HS-5 (cell line): ENCODE data around the gene HIVEP2.

Experiments used
- DNase-seq: peaks from one replicate; pipeline ENCODE4 v3.0.0-alpha.2; 2012; ENCODE audit warnings: low read depth

Gene HIVEP2

GRCh38 chr6:142892254-142893021 is 52.5 kb downstream of the HIVEP2 start:
- no peak for DNase-seq

DNA sequence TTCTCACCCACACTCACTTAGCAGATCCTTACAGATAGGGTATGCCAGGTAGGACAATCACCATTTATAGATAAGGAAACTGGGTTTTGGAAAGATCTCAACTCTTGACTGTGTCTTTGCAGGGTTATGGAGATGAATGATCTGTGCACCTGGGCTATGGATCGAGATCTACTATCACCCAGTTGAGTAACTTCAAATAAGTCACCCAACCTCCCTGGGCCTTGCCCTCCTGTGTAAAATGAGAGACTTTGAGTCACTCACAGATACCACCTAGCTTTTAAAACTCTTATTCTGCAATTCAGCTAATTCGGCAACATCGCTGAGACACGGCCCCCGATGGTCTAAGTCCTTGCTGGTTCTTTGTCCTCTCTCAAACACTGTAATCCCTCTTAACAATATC is 53.5 kb downstream of the HIVEP2 start:
- no peak for DNase-seq

DNA sequence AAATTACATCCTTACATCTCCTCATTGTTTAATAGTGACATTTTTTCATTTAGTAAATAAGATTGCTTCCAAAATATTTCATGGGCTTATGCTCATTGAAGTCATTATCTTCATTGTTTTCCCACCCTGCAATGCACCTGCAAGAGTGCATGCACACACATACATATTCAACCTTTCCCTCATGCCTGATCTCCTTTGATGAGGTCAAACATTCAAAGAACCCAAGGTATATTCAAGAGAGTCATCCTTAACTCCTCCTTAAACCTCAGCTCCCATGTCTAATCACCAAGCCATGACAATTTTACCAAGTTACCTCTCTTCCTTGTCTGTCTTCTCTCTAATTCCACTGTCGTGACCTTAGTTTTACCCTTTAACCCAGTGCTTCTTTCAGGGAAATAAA is 56.5 kb downstream of the HIVEP2 start:
- no peak for DNase-seq

GRCh38 chr6:142887517-142887916 is 57.5 kb downstream of the HIVEP2 start:
- no peak for DNase-seq

- no peak for DNase-seq
These were observed 58.4 kb downstream of the HIVEP2 start for GRCh38 chr6:142886431-142887170.

GRCh38 chr6:142885182-142885867 is 59.7 kb downstream of the HIVEP2 start:
- DNase-seq: peak; percentile 95

DNA sequence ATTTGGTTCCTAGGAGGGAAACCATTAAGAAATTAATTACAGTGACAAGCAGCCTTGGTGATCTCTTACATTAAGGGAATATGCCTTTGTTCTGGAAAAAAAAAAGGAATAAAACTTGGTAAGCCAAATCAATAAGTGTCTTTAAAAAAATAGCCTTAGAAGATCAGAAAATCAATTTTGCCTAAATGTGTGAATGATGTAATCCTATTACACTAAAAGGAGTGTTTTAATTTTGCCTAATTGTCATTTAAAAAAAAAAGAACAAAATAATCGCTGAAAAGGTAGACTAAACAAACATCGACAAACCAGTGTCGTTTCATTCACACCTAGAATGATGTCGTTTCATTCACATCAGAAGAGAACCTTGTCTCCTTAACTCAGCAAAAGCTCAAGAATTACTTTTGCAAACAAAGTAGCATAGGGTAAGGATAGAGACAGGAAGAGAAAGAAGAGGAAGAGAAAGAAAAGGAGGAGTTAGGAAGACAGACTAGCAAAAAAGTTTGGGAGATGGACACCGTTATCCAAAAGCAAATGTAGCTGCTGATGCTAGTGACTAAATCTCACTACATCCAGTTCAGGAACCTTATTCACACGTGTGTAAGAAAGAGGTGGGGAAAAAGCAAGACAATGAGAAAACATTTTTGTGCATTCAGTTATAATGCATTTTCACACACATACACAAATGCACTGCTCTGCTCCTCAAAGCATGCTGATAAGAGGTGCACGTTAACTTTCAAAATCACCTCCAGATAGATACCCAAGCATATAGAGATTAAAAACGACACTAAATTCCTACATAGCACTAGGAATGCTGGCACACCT is 60.6 kb downstream of the HIVEP2 start:
- DNase-seq: no peak

DNA sequence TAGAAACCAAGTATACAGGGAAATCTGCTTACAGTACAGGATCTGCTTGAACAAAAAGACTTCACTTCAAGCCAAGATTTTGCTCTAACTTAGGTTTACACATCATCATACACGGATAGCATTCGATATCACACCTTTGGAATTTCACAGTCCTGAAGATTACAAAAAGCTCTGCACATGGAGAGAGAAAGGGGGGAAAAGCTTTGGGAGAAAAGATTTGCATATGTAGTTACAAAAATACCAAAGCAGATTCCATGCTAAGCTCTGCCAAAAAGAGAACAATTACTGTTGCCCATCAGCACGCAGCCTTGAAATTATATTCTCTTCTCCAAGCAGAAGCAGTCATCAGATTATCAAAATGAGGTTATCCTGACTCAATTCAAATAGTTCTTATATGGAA is 62.0 kb downstream of the HIVEP2 start:
- no peak for DNase-seq

GRCh38 chr6:142881761-142882160 is 63.2 kb downstream of the HIVEP2 start:
- DNase-seq: no peak

GRCh38 chr6:142881290-142881689 is 63.7 kb downstream of the HIVEP2 start:
- no peak for DNase-seq

DNA sequence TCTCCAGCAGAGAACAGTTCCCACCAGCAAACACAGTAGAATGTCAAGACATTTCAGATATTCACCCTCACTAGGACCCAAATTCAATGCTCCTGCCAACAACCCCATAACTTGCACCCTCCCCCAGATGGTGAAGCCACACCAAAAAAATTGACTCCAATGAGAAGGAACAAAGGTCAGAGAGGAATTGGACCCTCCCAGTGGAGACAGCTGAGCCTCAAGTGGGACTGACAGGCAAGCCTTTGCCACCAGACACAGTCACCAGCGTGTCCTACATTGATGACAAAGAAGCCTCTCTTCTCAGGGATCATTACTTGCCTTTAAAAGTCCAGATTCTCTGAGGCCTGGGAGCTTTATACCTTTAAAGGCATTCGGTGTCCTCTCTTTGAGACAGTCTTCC is 64.8 kb downstream of the HIVEP2 start:
- DNase-seq: no peak

GRCh38 chr6:142879527-142879926 is 65.4 kb downstream of the HIVEP2 start:
- DNase-seq: no peak

GRCh38 chr6:142879076-142879475 is 65.9 kb downstream of the HIVEP2 start:
- no peak for DNase-seq

DNA sequence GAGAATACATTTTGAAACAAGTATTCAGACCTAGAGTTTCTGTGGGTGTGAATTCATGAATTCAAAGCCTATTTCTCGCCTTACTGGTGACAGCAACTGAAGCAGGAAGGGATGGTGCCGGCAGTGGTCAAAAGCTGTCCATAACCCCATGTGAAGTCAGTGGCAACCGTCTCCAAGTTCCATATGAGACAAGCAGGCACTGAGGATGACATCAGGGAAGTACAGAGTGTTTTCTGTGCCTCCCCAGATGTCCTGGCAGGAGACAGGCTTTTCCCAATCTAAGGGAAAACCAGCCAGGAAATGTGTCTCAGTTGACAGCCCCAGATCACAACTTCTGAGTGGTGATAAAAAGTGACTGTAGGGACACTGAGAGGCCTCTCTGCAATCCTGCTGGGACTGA is 66.6 kb downstream of the HIVEP2 start:
- no peak for DNase-seq

GRCh38 chr6:142874676-142875075 is 70.3 kb downstream of the HIVEP2 start:
- DNase-seq: no peak

GRCh38 chr6:142872376-142872775 is 72.6 kb downstream of the HIVEP2 start:
- DNase-seq: no peak

GRCh38 chr6:142871910-142872331 is 73.1 kb downstream of the HIVEP2 start:
- peak; percentile 62 for DNase-seq

DNA sequence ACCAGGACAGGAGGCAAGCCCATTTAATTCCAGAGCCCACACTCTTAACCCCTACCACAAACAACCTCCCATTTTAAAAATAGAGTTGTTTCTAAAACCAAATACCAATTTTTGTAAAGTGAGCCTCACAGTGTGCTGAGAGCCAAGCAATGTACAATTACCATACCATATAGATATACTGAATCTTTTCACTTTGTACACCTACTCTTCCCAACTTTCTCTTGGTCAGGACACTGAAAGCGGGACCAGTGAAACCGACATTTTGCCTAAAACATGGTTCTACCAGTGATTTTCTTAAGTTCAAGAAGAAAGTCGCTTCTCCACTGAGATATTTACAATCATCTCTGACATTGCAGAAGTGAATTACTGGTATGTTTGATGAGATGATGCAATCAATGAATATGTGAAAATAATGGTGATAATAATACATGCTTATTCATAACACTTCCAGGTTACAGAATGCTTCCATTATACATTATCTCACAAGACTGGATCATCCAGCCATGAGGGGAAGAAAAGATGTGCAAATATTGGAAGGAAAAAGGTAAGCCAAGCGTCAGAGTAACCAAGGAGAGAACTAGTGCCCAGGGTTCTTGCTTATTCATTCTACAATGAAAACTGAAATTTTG is 74.1 kb downstream of the HIVEP2 start:
- no peak for DNase-seq

GRCh38 chr6:142868917-142869316 is 76.1 kb downstream of the HIVEP2 start:
- DNase-seq: no peak

GRCh38 chr6:142867988-142868812 is 76.8 kb downstream of the HIVEP2 start:
- DNase-seq: no peak

DNA sequence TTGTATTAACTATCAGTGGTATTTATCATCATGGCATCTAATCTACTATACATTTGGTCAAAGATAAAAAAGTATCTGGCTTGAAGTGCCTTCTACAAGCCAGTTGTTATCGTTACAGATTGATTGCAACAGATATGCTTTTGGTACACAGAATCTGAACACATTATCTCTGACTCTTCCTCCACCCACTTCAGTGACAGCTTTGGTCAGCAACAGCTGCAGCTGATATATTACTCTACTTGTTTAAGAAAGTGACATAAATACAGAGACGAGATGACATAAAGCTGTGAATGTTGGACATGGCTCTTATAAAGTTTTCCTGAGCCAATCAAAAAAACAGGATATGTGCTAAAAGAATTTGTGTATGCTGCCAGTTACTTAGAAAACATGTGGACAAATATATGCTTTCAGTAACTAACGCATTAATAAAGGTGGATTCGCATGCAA is 77.6 kb downstream of the HIVEP2 start:
- no peak for DNase-seq
